Measurements from ENCODE around the gene SDE2.
"Not testable (repeated sequence)": the region's sequence is repeated elsewhere in the genome, so short reads cannot be mapped to it uniquely, and the experiment has no call there.

Gene SDE2

GRCh38 chr1:225939097-225939938, 59.8 kb downstream of the SDE2 start:
- H3K4me3 Mint-ChIP-seq; H3K27ac Mint-ChIP-seq; H3K27me3 Mint-ChIP-seq; H3K36me3 Mint-ChIP-seq; ATAC-seq (ENCODE audit: low read depth); DNase-seq (ENCODE audit: low spot score in 2 of 2); H3K4me1 Mint-ChIP-seq; H3K9me3 Mint-ChIP-seq: not testable (repeated sequence)

DNA sequence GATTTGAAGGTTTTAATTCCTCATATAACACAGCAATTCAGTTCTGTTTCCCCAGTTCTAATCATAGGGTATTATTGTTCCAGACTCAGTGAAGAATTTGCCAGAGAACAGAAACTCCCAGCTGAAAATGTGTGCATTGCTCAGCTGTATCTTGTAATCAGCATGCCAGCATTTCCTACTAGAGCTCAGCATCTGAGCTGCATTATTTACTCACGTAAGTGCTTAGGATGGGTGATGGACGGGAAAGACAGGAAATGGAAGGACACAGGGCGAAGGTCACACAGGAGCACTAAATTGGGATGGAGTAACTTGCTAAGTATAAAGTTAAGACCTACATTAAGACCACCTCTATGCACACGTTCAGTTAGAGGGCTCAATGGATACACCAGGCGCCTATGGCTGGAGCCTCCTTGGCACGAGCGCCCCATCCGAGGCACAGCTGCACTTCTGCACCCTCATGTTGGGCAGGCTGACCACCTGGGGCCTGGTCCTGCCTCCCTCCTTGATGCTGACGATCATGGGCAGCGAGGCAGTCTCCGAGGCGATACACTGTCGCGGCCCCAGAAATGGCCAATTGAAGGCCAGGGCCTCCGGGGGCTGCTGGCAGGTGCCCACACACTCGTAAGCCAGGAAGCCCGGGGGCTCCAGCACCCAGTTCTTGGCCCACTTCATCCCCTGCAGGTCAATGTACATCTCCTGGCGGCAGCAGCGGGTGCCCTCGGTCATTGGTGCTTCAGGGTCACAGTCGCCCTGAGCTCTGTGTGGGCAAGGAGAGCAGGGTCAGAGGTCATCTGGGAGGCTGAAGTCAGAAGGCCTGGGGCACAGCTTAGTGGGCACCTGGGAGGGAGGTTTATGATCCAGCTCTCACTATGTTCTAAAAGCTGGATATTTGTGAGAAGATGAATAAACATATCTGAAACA, 61.8 kb downstream of the SDE2 start:
- Mint-ChIP-seq H3K27ac (no peak overlapping the region), H3K36me3 (no peaks in the 10 kb centered on the region)
- no peak for ATAC-seq (ENCODE audit: low read depth)

DNA sequence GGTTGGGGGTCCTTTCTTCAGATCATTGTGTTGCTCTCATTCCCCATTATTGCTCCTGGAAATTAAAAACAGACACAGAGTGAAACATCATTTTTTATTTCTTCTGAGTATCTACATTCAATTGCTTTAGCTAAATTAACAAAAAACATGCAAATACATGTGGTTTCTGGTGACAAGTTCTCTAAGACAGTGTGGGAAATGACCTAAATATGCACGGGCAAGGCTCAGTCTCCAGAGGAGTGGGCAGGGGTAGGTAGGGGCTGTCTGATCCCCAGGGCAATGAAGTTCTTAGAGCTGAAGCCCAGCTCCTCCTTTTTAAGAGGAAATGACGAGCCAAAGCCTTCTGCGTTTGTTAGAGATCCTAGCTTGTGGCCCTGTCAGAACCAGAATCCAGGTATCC, 62.6 kb downstream of the SDE2 start:
- no peaks in the 10 kb centered on the region for H3K4me1 Mint-ChIP-seq
- no peaks in the 10 kb centered on the region for H3K36me3 Mint-ChIP-seq
- no peaks in the 10 kb centered on the region for H3K9me3 Mint-ChIP-seq
- no peaks in the 10 kb centered on the region for H3K27me3 Mint-ChIP-seq
- ATAC-seq (ENCODE audit: low read depth), result no peak
- DNase-seq (ENCODE audit: low spot score in 2 of 2), result no peak
- H3K27ac Mint-ChIP-seq, result no peak overlapping the region
- H3K4me3 Mint-ChIP-seq, result no peak overlapping the region

More for the DNA sequence above, 61.8 kb downstream of the SDE2 start:
- no peaks in the 10 kb centered on the region for H3K4me1 Mint-ChIP-seq
- H3K27me3 Mint-ChIP-seq, result no peaks in the 10 kb centered on the region
- DNase-seq (ENCODE audit: low spot score in 2 of 2), result no peak
- no peak overlapping the region for H3K4me3 Mint-ChIP-seq
- H3K9me3 Mint-ChIP-seq, result no peaks in the 10 kb centered on the region

- not testable (repeated sequence) for DNase-seq (ENCODE audit: low spot score in 2 of 2); H3K36me3 Mint-ChIP-seq; H3K4me1 Mint-ChIP-seq; H3K4me3 Mint-ChIP-seq; H3K27me3 Mint-ChIP-seq; ATAC-seq (ENCODE audit: low read depth); H3K9me3 Mint-ChIP-seq; H3K27ac Mint-ChIP-seq
Measured at GRCh38 chr1:225936086-225936485, 63.1 kb downstream of the SDE2 start.

- H3K9me3 Mint-ChIP-seq, result no peaks in the 10 kb centered on the region
- H3K4me3 Mint-ChIP-seq, result no peak overlapping the region
- no peaks in the 10 kb centered on the region for H3K27me3 Mint-ChIP-seq
- H3K4me1 Mint-ChIP-seq, result no peaks in the 10 kb centered on the region
- no peaks in the 10 kb centered on the region for H3K36me3 Mint-ChIP-seq
- ATAC-seq (ENCODE audit: low read depth) (no peak), DNase-seq (ENCODE audit: low spot score in 2 of 2) (no peak)
- H3K27ac Mint-ChIP-seq, result no peak overlapping the region
Measured at GRCh38 chr1:225934711-225935110, 64.4 kb downstream of the SDE2 start.

- Mint-ChIP-seq H3K4me1 (no peaks in the 10 kb centered on the region), H3K4me3 (no peak overlapping the region), H3K27me3 (no peaks in the 10 kb centered on the region), H3K27ac (no peak overlapping the region), H3K9me3 (no peaks in the 10 kb centered on the region), H3K36me3 (no peaks in the 10 kb centered on the region)
- no peak for ATAC-seq (ENCODE audit: low read depth)
- DNase-seq (ENCODE audit: low spot score in 2 of 2), result no peak
Measured at GRCh38 chr1:225933072-225933471, 66.1 kb downstream of the SDE2 start.

Measured in memory B cell (primary cell).